K562 (cell line): ENCODE results near the gene OR52E5. TPM values are rescaled to one million over a fixed set of nuclear protein-coding genes. Genes with fewer than 3 reads are reported as not detected.

Experiments
- ATAC-seq: fragments of 200-7000 bp; cut with Tn5 transposase; 3 replicates; pipeline ENCODE4 v1.9.1; 2020; ENCODE audit warnings: moderate library complexity
- BruUV-seq: library from RNA; stranded (reverse); fragments of 400-500 nt; replicated peaks from 2 replicates; lab custom pipeline; 2021; lab: Mats Ljungman, UMichigan
- CTCF ChIA-PET: fragments of 300-600 bp; formaldehyde crosslinking; extraction: SDS; loops from one replicate; lab custom pipeline; 2021; ENCODE audit warnings: low intra/inter-chr PET ratio; lab: Yijun Ruan, JAX
- POLR2A ChIA-PET: fragments of 300-600, 350-650 bp; sonication (Branson Sonifier 250); formaldehyde crosslinking; extraction: SDS; loops from one replicate; lab custom pipeline; 2021; ENCODE audit warnings: antibody characterized with exemption, inconsistent platforms; lab: Yijun Ruan, JAX
- DNase-seq, 4 experiments: peaks; one replicate each; pipeline versions ENCODE4 v3.0.0 to v3.0.0-alpha.2; 2011 to 2018; ENCODE audit warnings: low spot score in 3 of 4, mixed read lengths in 3 of 4; ENCODE audit errors: extremely low read depth in 1 of 4
- FAIRE-seq: peaks from 2 replicates; lab custom pipeline; 2011; peaks lifted over from hg19 to GRCh38; lab: Jason Lieb, UNC
- H2AFZ ChIP-seq: 2 replicates; pipeline ENCODE4 v1.6.0; 2011; ENCODE audit warnings: low read depth, low read length, control low read depth, inconsistent platforms
- H3K27ac ChIP-seq: fragments of 200-600 bp; 3 replicates; pipeline ENCODE4 v1.8.0; 2011; ENCODE audit warnings: low read depth, mild to moderate bottlenecking, control low read depth, inconsistent platforms, low read length, moderate library complexity, mixed read lengths; ENCODE audit errors: extremely low read depth
- H3K27me3 ChIP-seq, 2 experiments: fragments of 300-600 bp in 1 of 2; 2 replicates in 1 of 2; 3 replicates in 1 of 2; pipeline versions ENCODE4 v1.6.0 to v1.8.0; 2011; ENCODE audit warnings: inconsistent platforms in 2 of 2, low read length in 2 of 2, mild to moderate bottlenecking in 1 of 2, mixed read lengths in 1 of 2, moderate library complexity in 1 of 2; ENCODE audit not compliant: control insufficient read depth in 2 of 2, insufficient read depth in 2 of 2
- H3K36me3 ChIP-seq: fragments of 300-600 bp; 3 replicates; pipeline ENCODE4 v1.8.0; 2011; ENCODE audit warnings: mild to moderate bottlenecking, low read length, inconsistent platforms; ENCODE audit not compliant: control insufficient read depth, insufficient read depth
- H3K4me1 ChIP-seq, 2 experiments: fragments of 200-600 bp in 1 of 2; replicated peaks in 1 of 2; 2 replicates in 1 of 2; 3 replicates in 1 of 2; pipeline versions ENCODE4 v1.5.1 to v1.8.0; 2011; ENCODE audit warnings: inconsistent platforms in 2 of 2, low read length in 2 of 2, mild to moderate bottlenecking in 1 of 2, mixed read lengths in 1 of 2, moderate library complexity in 1 of 2; ENCODE audit not compliant: control insufficient read depth in 2 of 2, insufficient read depth in 2 of 2
- H3K4me2 ChIP-seq: 2 replicates; pipeline ENCODE4 v1.6.1; 2011; ENCODE audit warnings: low read length, control low read depth, inconsistent platforms, mixed read lengths; ENCODE audit not compliant: insufficient read depth
- H3K4me3 ChIP-seq: fragments of 200-600 bp; sonication (generic), shearing (Covaris generic); 2 replicates; pipeline ENCODE4 v1.5.1; 2016; ENCODE audit warnings: control low read depth, inconsistent platforms
- H3K79me2 ChIP-seq: fragments of 200-600 bp; 3 replicates; pipeline ENCODE4 v1.8.0; 2011; ENCODE audit warnings: low read length, inconsistent platforms; ENCODE audit not compliant: control insufficient read depth, insufficient read depth
- H3K9ac ChIP-seq, 2 experiments: 2 replicates each; pipeline versions ENCODE4 v1.6.0 to v1.6.1; 2011; ENCODE audit warnings: low read depth in 2 of 2, low read length in 2 of 2, control low read depth in 1 of 2, inconsistent platforms in 1 of 2, mild to moderate bottlenecking in 1 of 2, mixed read lengths in 1 of 2; ENCODE audit not compliant: insufficient read depth in 1 of 2
- H3K9me1 ChIP-seq: one replicate; pipeline ENCODE4 v1.6.0; 2011; ENCODE audit warnings: inconsistent platforms, mild to moderate bottlenecking, low read length, moderate library complexity; ENCODE audit not compliant: control insufficient read depth, insufficient read depth
- H3K9me3 ChIP-seq: replicated peaks from 2 replicates; pipeline ENCODE4 v1.5.1; 2011; ENCODE audit warnings: low read depth, low read length, inconsistent platforms; ENCODE audit not compliant: control insufficient read depth, insufficient read depth
- H4K20me1 ChIP-seq: replicated peaks from 2 replicates; pipeline ENCODE4 v1.6.1; 2011; ENCODE audit warnings: low read length, inconsistent platforms, mixed read lengths; ENCODE audit not compliant: control insufficient read depth, insufficient read depth
- CREBBP ChIP-seq: IDR thresholded peaks from one replicate; pipeline ENCODE4 v1.6.1; 2012; ENCODE audit warnings: low read depth, mild to moderate bottlenecking, control low read depth, inconsistent platforms, low read length
- PTTG1 ChIP-seq: fragments of 450-650 bp; IDR thresholded peaks from 2 replicates; pipeline ENCODE4 v1.6.1; 2016; ENCODE audit warnings: low read depth, mild to moderate bottlenecking, missing genetic modification characterization, missing compliant biosample characterization
- SP1 ChIP-seq: sonication (generic); formaldehyde crosslinking; IDR thresholded peaks from 2 replicates; pipeline ENCODE4 v1.8.1; 2022; ENCODE audit warnings: mild to moderate bottlenecking, missing genetic modification reagents
- ZBED1 ChIP-seq: IDR thresholded peaks from 2 replicates; pipeline ENCODE4 v1.6.1; 2014
- WGBS: fragments of 100-300 bp; shearing (Covaris generic); methylation state at CpG from one replicate; pipeline ENCODE4 v1.1.6; 2016; ENCODE audit warnings: low coverage, mixed read lengths; ENCODE audit not compliant: insufficient coverage; ENCODE audit errors: missing lambda C conversion rate; 5-methylcytosine and 5-hydroxymethylcytosine counted together
- in situ Hi-C: fragments of 300-500 bp; cut with MboI; formaldehyde crosslinking; loops from 4 replicates; pipeline ENCODE4 v1.15.0; 2018; ENCODE audit warnings: inconsistent platforms, mixed read lengths
- intact Hi-C: fragments of 100-400 bp; cut with micrococcal nuclease; formaldehyde crosslinking; loops from 2 replicates; pipeline ENCODE4 v1.14.2; 2022
- polyA plus RNA-seq, 8 experiments: library from polyadenylated mRNA; depleted of rRNA in 4 of 8; stranded (reverse) in 5 of 8; unstranded in 3 of 8; fragments of >200 nt; fragmentation: Nextera tagmentation in 2 of 8; fragmentation: Illumina TruSeq in 1 of 8; extraction: Ambion mirVana in 2 of 8; extraction: Trizol in 1 of 8; gene quantifications; 2 replicates each; pipeline versions ENCODE4 v1.2.1 to v1.2.3, GENCODE V29; 2011 to 2014; ENCODE audit warnings: inconsistent platforms in 1 of 8, missing spikeins in 1 of 8
- total RNA-seq, 7 experiments: library from RNA; depleted of rRNA in 6 of 7; stranded (reverse); fragments of >200 nt in 6 of 7; fragmentation: Illumina TruSeq in 2 of 7; extraction: Trizol in 2 of 7; gene quantifications; 2 replicates each; pipeline versions ENCODE4 v1.2.1 to v1.2.3, GENCODE V29; 2011 to 2021; ENCODE audit warnings: low replicate concordance in 1 of 7
- TF ChIP-seq, protein P1 (sequence below): sonication (generic); formaldehyde crosslinking; IDR thresholded peaks from 2 replicates; pipeline ENCODE4 v1.8.0; 2022; ENCODE audit warnings: missing genetic modification reagents, mild to moderate bottlenecking, borderline replicate concordance

Gene OR52E5
- total and polyA plus RNA-seq, 9 of the 15 experiments (the other 6 are each of a cell fraction or from before 2014, with no cell fraction given) = not detected

DNA sequence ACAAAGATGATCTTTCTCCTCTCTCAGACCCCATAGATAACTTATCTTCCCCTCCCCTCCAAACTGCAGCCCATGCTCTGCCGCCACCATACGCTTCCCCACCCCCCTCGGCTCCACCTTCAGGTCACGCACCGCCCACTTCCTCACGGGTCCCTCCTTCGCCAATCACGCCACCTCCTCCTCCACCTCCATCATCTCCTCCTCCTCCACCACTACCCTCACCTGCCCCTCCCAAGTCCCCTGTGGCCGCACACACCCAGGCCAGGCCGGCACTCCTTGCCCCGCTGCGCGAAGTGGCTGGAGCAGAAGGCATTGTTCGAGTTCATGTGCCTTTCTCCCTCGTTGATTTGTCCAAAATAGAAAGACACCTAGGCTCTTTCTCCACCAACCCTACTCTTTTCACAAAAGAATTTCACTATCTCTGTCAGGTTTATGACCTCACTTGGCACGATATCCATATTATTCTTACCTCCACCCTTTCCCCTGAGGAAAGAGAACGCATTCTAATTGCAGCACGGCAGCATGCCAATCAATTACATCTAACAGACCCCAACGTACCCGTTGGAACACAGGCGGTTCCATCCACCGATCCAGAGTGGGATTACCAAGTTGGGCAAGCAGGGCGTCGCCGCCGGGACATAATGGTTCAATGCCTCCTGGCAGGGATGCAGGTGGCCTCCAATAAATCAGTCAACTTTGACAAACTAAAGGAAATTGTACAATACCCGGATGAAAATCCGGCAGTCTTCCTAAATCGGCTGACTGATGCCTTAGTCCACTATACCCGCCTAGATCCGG, 36.8 kb downstream of the OR52E5 start (continued):
- TF ChIP-seq, protein P1, sequence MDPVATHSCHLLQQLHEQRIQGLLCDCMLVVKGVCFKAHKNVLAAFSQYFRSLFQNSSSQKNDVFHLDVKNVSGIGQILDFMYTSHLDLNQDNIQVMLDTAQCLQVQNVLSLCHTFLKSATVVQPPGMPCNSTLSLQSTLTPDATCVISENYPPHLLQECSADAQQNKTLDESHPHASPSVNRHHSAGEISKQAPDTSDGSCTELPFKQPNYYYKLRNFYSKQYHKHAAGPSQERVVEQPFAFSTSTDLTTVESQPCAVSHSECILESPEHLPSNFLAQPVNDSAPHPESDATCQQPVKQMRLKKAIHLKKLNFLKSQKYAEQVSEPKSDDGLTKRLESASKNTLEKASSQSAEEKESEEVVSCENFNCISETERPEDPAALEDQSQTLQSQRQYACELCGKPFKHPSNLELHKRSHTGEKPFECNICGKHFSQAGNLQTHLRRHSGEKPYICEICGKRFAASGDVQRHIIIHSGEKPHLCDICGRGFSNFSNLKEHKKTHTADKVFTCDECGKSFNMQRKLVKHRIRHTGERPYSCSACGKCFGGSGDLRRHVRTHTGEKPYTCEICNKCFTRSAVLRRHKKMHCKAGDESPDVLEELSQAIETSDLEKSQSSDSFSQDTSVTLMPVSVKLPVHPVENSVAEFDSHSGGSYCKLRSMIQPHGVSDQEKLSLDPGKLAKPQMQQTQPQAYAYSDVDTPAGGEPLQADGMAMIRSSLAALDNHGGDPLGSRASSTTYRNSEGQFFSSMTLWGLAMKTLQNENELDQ = no peak
- no peak for TF ChIP-seq PTTG1 (tag)
- TF ChIP-seq ZBED1 = no peak
- no peak for TF ChIP-seq SP1

DNA sequence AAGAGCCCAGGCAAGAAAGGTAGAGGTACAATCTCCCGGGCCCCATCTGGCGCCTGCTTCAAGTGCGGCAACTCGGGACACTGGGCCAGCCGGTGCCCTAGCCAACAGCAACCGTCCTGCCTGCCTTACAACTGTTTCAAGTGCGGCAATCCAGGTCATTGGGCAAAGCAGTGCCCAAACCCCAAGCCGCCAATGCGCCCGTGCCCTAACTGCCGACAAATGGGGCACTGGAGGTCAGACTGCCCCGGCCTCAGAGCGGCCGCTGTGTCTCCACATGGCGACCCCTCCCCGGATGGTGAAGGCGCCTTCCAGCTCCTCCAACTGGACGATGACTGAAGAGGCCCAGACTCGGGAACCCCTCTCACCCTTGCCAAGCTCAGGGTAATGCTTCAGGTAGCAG, 37.6 kb downstream of the OR52E5 start:
- Histone ChIP-seq H3K36me3 (no peaks in the 10 kb centered on the region), H2AFZ (no peak overlapping the region), H4K20me1 (no peaks in the 10 kb centered on the region), H3K4me1 (peaks cover 0 to 4% of the 10 kb centered on the region in 2 experiments; a peak in 2 of 5 replicates), H3K27me3 (peaks cover 26 to 43% of the 10 kb centered on the region in 2 experiments; a peak in 4 of 5 replicates), H3K79me2 (no peaks in the 10 kb centered on the region; the same call in 2 of the 3 replicates), H3K4me2 (no peak overlapping the region), H3K9ac (peak overlapping the region in 1 of 2 experiments; percentile 53; a peak in 1 of 4 replicates), H3K9me3 (no peaks in the 10 kb centered on the region; the same call in 1 of the 2 replicates), H3K4me3 (no peak overlapping the region), H3K27ac (no peak overlapping the region), H3K9me1 (no peaks in the 10 kb centered on the region)
- in situ Hi-C loops = no loop called here
- 28% methylated on average over 17 of the region's 19 CpGs for WGBS
- ATAC-seq = no peak
- intact Hi-C loops = no loop called here
- no peak for DNase-seq
- no peak for FAIRE-seq
- POLR2A ChIA-PET = no interaction called here
- TF ChIP-seq CREBBP = no peak
- BruUV-seq = no TSS peak
- CTCF ChIA-PET = no interaction called here
